GM18517 (cell line): ENCODE data around the gene GALNT14.

Experiments used
- ATAC-seq: cut with Tn5 transposase; IDR thresholded peaks from one replicate; pipeline ENCODE4 v1.9.1; 2021; ENCODE audit warnings: mild to moderate bottlenecking, moderate library complexity; ENCODE audit not compliant: unreplicated experiment

The GALNT14 gene

GRCh38 chr2:30949435-30949834, 188.8 kb downstream of the GALNT14 start:
- no peak for ATAC-seq

- ATAC-seq = no peak
Observed at GRCh38 chr2:30948857-30949256, 189.4 kb downstream of the GALNT14 start.

GRCh38 chr2:30948130-30948529, 190.1 kb downstream of the GALNT14 start:
- ATAC-seq = no peak

- no peak for ATAC-seq
Observed at GRCh38 chr2:30947686-30948085, 190.6 kb downstream of the GALNT14 start.

- ATAC-seq = no peak
Observed at GRCh38 chr2:30942419-30942818, 195.8 kb downstream of the GALNT14 start.

- no peak for ATAC-seq
Observed at GRCh38 chr2:30940839-30941238, 197.4 kb downstream of the GALNT14 start.

- ATAC-seq = no peak
Observed at GRCh38 chr2:30939364-30939763, 198.9 kb downstream of the GALNT14 start.

- ATAC-seq = no peak
Observed at GRCh38 chr2:30938196-30938595, 200.0 kb downstream of the GALNT14 start.

- ATAC-seq = no peak
Observed at GRCh38 chr2:30936977-30937376, 201.3 kb downstream of the GALNT14 start.

GRCh38 chr2:30935795-30936194, 202.4 kb downstream of the GALNT14 start:
- ATAC-seq = no peak

GRCh38 chr2:30934066-30934465, 204.2 kb downstream of the GALNT14 start:
- no peak for ATAC-seq

GRCh38 chr2:30933496-30933895, 204.7 kb downstream of the GALNT14 start:
- ATAC-seq = no peak

GRCh38 chr2:30932870-30933269, 205.4 kb downstream of the GALNT14 start:
- no peak for ATAC-seq

- no peak for ATAC-seq
Observed at GRCh38 chr2:30931841-30932407, 206.3 kb downstream of the GALNT14 start.

GRCh38 chr2:30930716-30931115, 207.5 kb downstream of the GALNT14 start:
- ATAC-seq = no peak

GRCh38 chr2:30927465-30928075, 210.7 kb downstream of the GALNT14 start:
- no peak for ATAC-seq

GRCh38 chr2:30926606-30927005, 211.6 kb downstream of the GALNT14 start:
- no peak for ATAC-seq

- no peak for ATAC-seq
Observed at GRCh38 chr2:30923623-30924022, 214.6 kb downstream of the GALNT14 start.

- ATAC-seq = no peak
Observed at GRCh38 chr2:30920511-30920910, 217.7 kb downstream of the GALNT14 start.

GRCh38 chr2:30915486-30915885, 222.8 kb downstream of the GALNT14 start:
- no peak for ATAC-seq

GRCh38 chr2:30914456-30914855, 223.8 kb downstream of the GALNT14 start:
- ATAC-seq = no peak

GRCh38 chr2:30912056-30912455, 226.2 kb downstream of the GALNT14 start:
- ATAC-seq = no peak

GRCh38 chr2:30911327-30911726, 226.9 kb downstream of the GALNT14 start:
- ATAC-seq = no peak
